ENCODE results near the gene GCH1. TPM values are rescaled to one million over a fixed set of nuclear protein-coding genes. Genes with fewer than 3 reads are reported as not detected.

The GCH1 gene
- polyA plus RNA-seq, 3 donors = 55.3 to 68.6 (median 63.3) TPM

DNA sequence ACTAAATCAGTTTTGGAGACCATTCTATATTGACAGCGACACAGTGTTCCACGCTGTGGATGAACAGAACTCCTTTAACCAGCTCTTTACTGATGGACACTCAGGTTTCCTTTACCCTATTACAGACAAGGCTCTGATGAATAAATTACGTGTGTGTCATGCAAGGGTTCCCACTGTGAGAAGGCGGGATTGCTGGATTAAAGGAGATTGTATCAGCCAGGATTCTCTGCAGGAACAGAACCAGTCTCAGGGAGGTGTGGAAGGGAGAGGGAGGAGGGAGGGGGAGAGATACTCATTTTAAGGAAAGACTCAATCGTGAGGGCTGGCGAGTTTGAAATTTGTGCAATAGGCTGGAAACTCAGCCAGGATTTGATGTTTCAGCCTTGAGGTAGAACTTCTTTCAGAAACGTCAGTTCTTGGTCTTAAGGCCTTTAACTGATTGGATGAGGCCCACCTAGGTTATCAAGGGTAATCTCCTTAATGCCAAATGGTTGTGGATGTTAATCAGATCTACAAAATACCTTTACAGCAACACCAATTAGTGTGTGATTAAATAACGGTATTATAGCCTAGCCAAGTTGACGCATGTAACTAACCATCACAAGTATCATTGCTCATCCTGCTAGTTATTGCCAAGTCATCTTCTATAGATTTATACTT, 104.0 kb downstream of the GCH1 start:
- TF ChIP-seq, protein P1, sequence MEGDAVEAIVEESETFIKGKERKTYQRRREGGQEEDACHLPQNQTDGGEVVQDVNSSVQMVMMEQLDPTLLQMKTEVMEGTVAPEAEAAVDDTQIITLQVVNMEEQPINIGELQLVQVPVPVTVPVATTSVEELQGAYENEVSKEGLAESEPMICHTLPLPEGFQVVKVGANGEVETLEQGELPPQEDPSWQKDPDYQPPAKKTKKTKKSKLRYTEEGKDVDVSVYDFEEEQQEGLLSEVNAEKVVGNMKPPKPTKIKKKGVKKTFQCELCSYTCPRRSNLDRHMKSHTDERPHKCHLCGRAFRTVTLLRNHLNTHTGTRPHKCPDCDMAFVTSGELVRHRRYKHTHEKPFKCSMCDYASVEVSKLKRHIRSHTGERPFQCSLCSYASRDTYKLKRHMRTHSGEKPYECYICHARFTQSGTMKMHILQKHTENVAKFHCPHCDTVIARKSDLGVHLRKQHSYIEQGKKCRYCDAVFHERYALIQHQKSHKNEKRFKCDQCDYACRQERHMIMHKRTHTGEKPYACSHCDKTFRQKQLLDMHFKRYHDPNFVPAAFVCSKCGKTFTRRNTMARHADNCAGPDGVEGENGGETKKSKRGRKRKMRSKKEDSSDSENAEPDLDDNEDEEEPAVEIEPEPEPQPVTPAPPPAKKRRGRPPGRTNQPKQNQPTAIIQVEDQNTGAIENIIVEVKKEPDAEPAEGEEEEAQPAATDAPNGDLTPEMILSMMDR (IDR thresholded peaks at IDR 0.05) = no peak
- no peaks in the 10 kb centered on the region for H4K20me1 ChIP-seq (ENCODE audit: insufficient read depth, low read length)
- peaks cover 0 to 8% of the 10 kb centered on the region in 2 donors for H3K27me3 ChIP-seq (ENCODE audit: control insufficient read depth in 2 of 2, insufficient read depth in 2 of 2, low read length in 2 of 2)
- Mint-ChIP-seq H3K27ac (no peak overlapping the region), H3K4me3 (no peak overlapping the region), H3K36me3 (peaks cover 0 to 6% of the 10 kb centered on the region in 2 donors), H3K4me1 (no peaks in the 10 kb centered on the region), H3K27me3 (ENCODE audit: low read depth in 3 of 3) (peaks cover 10 to 18% (median 11%) of the 10 kb centered on the region in 3 donors), H3K9me3 (peaks cover 7 to 21% (median 13%) of the 10 kb centered on the region in 7 donors)
- H3K9ac ChIP-seq (ENCODE audit: insufficient read depth, low read length, poor library complexity, severe bottlenecking) = no peak overlapping the region
- peaks cover 12% of the 10 kb centered on the region in 2 donors for H3K9me3 ChIP-seq (replicated peaks in 1 of 2; ENCODE audit: control insufficient read depth in 1 of 2, insufficient read depth in 1 of 2, low read length in 2 of 2)
- no peak overlapping the region for H3K27ac ChIP-seq (ENCODE audit: low read depth in 1 of 2, low read length in 2 of 2)
- no peak overlapping the region for H3K4me2 ChIP-seq (replicated peaks; ENCODE audit: extremely low read depth, low read length, poor library complexity, severe bottlenecking)
- DNase-seq = no peak
- H3K79me2 ChIP-seq (ENCODE audit: insufficient read depth, low read length) = no peaks in the 10 kb centered on the region
- intact Hi-C loops (cut with micrococcal nuclease) = no loop called here
- H3K4me1 ChIP-seq (ENCODE audit: control insufficient read depth in 1 of 2, insufficient read depth in 2 of 2, low read length in 2 of 2) = peaks cover 0 to 1% of the 10 kb centered on the region in 2 donors
- H2AFZ ChIP-seq (ENCODE audit: insufficient read depth, low read depth, low read length, poor library complexity, severe bottlenecking) = no peak overlapping the region
- H3K4me3 ChIP-seq (replicated peaks in 1 of 3; ENCODE audit: low read depth in 2 of 3, low read length in 3 of 3) = no peak overlapping the region
- 86% methylated on average over 3 of the region's 9 CpGs for WGBS (ENCODE audit: insufficient coverage)
- no peaks in the 10 kb centered on the region for H3K36me3 ChIP-seq (replicated peaks in 1 of 2; ENCODE audit: control insufficient read depth in 1 of 2, insufficient read depth in 2 of 2, low read length in 2 of 2)

DNA sequence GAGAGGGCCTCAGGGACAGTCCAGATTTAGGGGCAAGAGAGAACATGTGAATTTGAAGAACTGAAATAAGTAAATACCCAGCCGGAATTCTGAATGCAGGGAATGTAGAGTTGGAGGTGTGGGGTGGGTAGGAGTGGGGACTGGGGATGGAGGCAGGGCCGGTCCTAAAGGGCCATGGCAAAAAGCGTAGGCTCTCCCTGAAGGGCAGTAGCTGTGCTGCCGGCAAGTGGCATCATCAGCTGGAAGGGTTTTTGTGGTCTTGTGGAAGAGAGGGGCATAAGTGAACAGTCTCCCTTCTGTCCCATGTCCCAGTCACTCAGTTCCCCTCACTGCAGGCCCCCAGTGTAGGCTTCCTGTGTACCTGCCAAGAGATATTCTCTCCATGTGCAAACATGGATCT, 104.6 kb downstream of the GCH1 start:
- peaks cover 9 to 14% (median 10%) of the 10 kb centered on the region in 3 donors for H3K27me3 Mint-ChIP-seq (ENCODE audit: low read depth in 3 of 3)
- no peak overlapping the region for H3K27ac ChIP-seq (ENCODE audit: low read depth in 1 of 2, low read length in 2 of 2)
- TF ChIP-seq, protein P1 (IDR thresholded peaks at IDR 0.05) = no peak
- no peak overlapping the region for H3K4me3 Mint-ChIP-seq
- peaks cover 0 to 6% of the 10 kb centered on the region in 2 donors for H3K36me3 Mint-ChIP-seq
- no peak for DNase-seq
- H4K20me1 ChIP-seq (ENCODE audit: insufficient read depth, low read length) = no peaks in the 10 kb centered on the region
- H3K4me3 ChIP-seq (replicated peaks in 1 of 3; ENCODE audit: low read depth in 2 of 3, low read length in 3 of 3) = no peak overlapping the region
- H3K9ac ChIP-seq (ENCODE audit: insufficient read depth, low read length, poor library complexity, severe bottlenecking) = no peak overlapping the region
- 81% methylated on average over 4 of the region's 4 CpGs for WGBS (ENCODE audit: insufficient coverage)
- H3K36me3 ChIP-seq (replicated peaks in 1 of 2; ENCODE audit: control insufficient read depth in 1 of 2, insufficient read depth in 2 of 2, low read length in 2 of 2) = no peaks in the 10 kb centered on the region
- H3K4me1 Mint-ChIP-seq = no peaks in the 10 kb centered on the region
- H3K4me2 ChIP-seq (replicated peaks; ENCODE audit: extremely low read depth, low read length, poor library complexity, severe bottlenecking) = no peak overlapping the region
- H3K27me3 ChIP-seq (ENCODE audit: control insufficient read depth in 2 of 2, insufficient read depth in 2 of 2, low read length in 2 of 2) = peaks cover 0 to 6% of the 10 kb centered on the region in 2 donors
- H3K4me1 ChIP-seq (ENCODE audit: control insufficient read depth in 1 of 2, insufficient read depth in 2 of 2, low read length in 2 of 2) = peaks cover 0 to 7% of the 10 kb centered on the region in 2 donors
- H2AFZ ChIP-seq (ENCODE audit: insufficient read depth, low read depth, low read length, poor library complexity, severe bottlenecking) = no peak overlapping the region
- intact Hi-C loops (cut with micrococcal nuclease) = no loop called here
- peaks cover 7 to 21% (median 13%) of the 10 kb centered on the region in 7 donors for H3K9me3 Mint-ChIP-seq
- H3K79me2 ChIP-seq (ENCODE audit: insufficient read depth, low read length) = no peaks in the 10 kb centered on the region
- H3K27ac Mint-ChIP-seq = no peak overlapping the region
- peaks cover 12% of the 10 kb centered on the region in 2 donors for H3K9me3 ChIP-seq (replicated peaks in 1 of 2; ENCODE audit: control insufficient read depth in 1 of 2, insufficient read depth in 1 of 2, low read length in 2 of 2)
